H1 (cell line): ENCODE results near the gene APOL4. TPM values are rescaled to one million over a fixed set of nuclear protein-coding genes. Genes with fewer than 3 reads are reported as not detected.
"Not testable (repeated sequence)": the region's sequence is repeated elsewhere in the genome, so short reads cannot be mapped to it uniquely, and the experiment has no call there.

Experiments
- CTCF ChIA-PET: fragments of 300-600 bp; sonication (Branson Sonifier 250); formaldehyde crosslinking; loops from one replicate; lab custom pipeline; 2021; ENCODE audit not compliant: partially characterized antibody; lab: Charles Lee
- POLR2A ChIA-PET: fragments of 300-600 bp; sonication (Branson Sonifier 250); formaldehyde crosslinking; loops from one replicate; lab custom pipeline; 2021; ENCODE audit warnings: inconsistent platforms; ENCODE audit not compliant: partially characterized antibody; lab: Charles Lee
- DNase-seq, 2 experiments: peaks; one replicate each; pipeline versions ENCODE4 v3.0.0 to v3.0.0-alpha.2; 2010 to 2022; ENCODE audit warnings: low spot score in 2 of 2, low read depth in 1 of 2, mixed read lengths in 1 of 2
- FAIRE-seq: peaks from 2 replicates; lab custom pipeline; 2011; peaks lifted over from hg19 to GRCh38; lab: Jason Lieb, UNC
- H2AFZ ChIP-seq: 2 replicates; pipeline ENCODE4 v1.8.1; 2012; ENCODE audit warnings: low read length, inconsistent platforms
- H2AK5ac ChIP-seq: 2 replicates; pipeline ENCODE4 v1.6.1; 2013; ENCODE audit warnings: low read depth, low read length
- H2BK120ac ChIP-seq: replicated peaks from 2 replicates; pipeline ENCODE3; 2013; ENCODE audit warnings: low read depth, low read length, inconsistent platforms
- H2BK12ac ChIP-seq: 2 replicates; pipeline ENCODE4 v1.6.1; 2013; ENCODE audit warnings: low read depth, low read length
- H2BK15ac ChIP-seq: 2 replicates; pipeline ENCODE4 v1.6.1; 2013; ENCODE audit warnings: low read length
- H2BK20ac ChIP-seq: 2 replicates; pipeline ENCODE4 v1.6.1; 2013; ENCODE audit warnings: low read length
- H2BK5ac ChIP-seq: 2 replicates; pipeline ENCODE4 v1.6.1; 2013; ENCODE audit warnings: low read depth, low read length
- H3K14ac ChIP-seq: 2 replicates; pipeline ENCODE4 v1.6.1; 2013; ENCODE audit warnings: inconsistent platforms; ENCODE audit not compliant: insufficient read length
- H3K18ac ChIP-seq: 2 replicates; pipeline ENCODE4 v1.6.1; 2013; ENCODE audit warnings: low read length; ENCODE audit errors: extremely low read depth
- H3K23ac ChIP-seq: 2 replicates; pipeline ENCODE4 v1.6.1; 2013; ENCODE audit warnings: inconsistent platforms; ENCODE audit not compliant: insufficient read length
- H3K23me2 ChIP-seq: 2 replicates; pipeline ENCODE4 v1.6.1; 2013; ENCODE audit warnings: low read depth, low read length
- H3K27ac ChIP-seq: 2 replicates; pipeline ENCODE4 v1.6.1; 2011; ENCODE audit warnings: low read depth, low read length, inconsistent platforms
- H3K27me3 ChIP-seq, 4 experiments: replicated peaks in 1 of 4; 1 replicate in 1 of 4; 2 replicates in 3 of 4; pipeline versions ENCODE4 v1.6.1 to v1.8.1; 2011 to 2013; ENCODE audit warnings: low read length in 3 of 4, mild to moderate bottlenecking in 3 of 4, inconsistent platforms in 2 of 4, mixed read lengths in 2 of 4, moderate library complexity in 1 of 4; ENCODE audit not compliant: control insufficient read depth in 3 of 4, insufficient read depth in 3 of 4; ENCODE audit errors: extremely low read depth in 1 of 4
- H3K36me3 ChIP-seq, 4 experiments: 2 replicates each; pipeline versions ENCODE4 v1.6.1 to v1.8.1; 2011 to 2013; ENCODE audit warnings: mild to moderate bottlenecking in 4 of 4, low read length in 3 of 4, moderate library complexity in 2 of 4, control low read depth in 1 of 4, inconsistent platforms in 1 of 4; ENCODE audit not compliant: insufficient read depth in 4 of 4, control insufficient read depth in 2 of 4
- H3K4ac ChIP-seq: replicated peaks from 2 replicates; pipeline ENCODE3; 2013; ENCODE audit warnings: low read length, low read depth, mixed read lengths, inconsistent platforms; ENCODE audit not compliant: insufficient read length
- H3K4me1 ChIP-seq, 4 experiments: replicated peaks in 1 of 4; 1 replicate in 1 of 4; 2 replicates in 3 of 4; pipeline versions ENCODE4 v1.6.1 to v1.8.1; 2011 to 2013; ENCODE audit warnings: low read length in 3 of 4, inconsistent platforms in 2 of 4, mixed read lengths in 1 of 4; ENCODE audit not compliant: insufficient read depth in 4 of 4, control insufficient read depth in 3 of 4
- H3K4me2 ChIP-seq, 2 experiments: 2 replicates each; pipeline versions ENCODE4 v1.6.1 to v1.8.1; 2011 to 2013; ENCODE audit warnings: low read depth in 2 of 2, low read length in 2 of 2, control low read depth in 1 of 2, inconsistent platforms in 1 of 2, mild to moderate bottlenecking in 1 of 2; ENCODE audit not compliant: insufficient read depth in 1 of 2
- H3K4me3 ChIP-seq, 4 experiments: fragments of 200-600, 300-600 bp in 1 of 4; sonication (generic), shearing (Covaris generic), sonication (Bioruptor Twin) in 1 of 4; 2 replicates each; pipeline versions ENCODE4 v1.5.1 to v1.8.1; 2011 to 2016; ENCODE audit warnings: low read length in 4 of 4, low read depth in 3 of 4, control low read depth in 2 of 4, inconsistent platforms in 2 of 4, mild to moderate bottlenecking in 2 of 4, mixed read lengths in 1 of 4, moderate library complexity in 1 of 4; ENCODE audit not compliant: insufficient read depth in 2 of 4; ENCODE audit errors: extremely low read depth in 1 of 4
- H3K56ac ChIP-seq: replicated peaks from 2 replicates; pipeline ENCODE3; 2013; ENCODE audit warnings: low read depth, mild to moderate bottlenecking, mixed read lengths, low read length, inconsistent platforms; ENCODE audit not compliant: insufficient read length
- H3K79me1 ChIP-seq: 2 replicates; pipeline ENCODE4 v1.6.1; 2013; ENCODE audit warnings: low read depth, low read length, control low read depth
- H3K79me2 ChIP-seq, 2 experiments: 2 replicates each; pipeline versions ENCODE4 v1.6.1 to v1.8.1; 2012 to 2013; ENCODE audit warnings: low read length in 2 of 2, mild to moderate bottlenecking in 2 of 2, inconsistent platforms in 1 of 2; ENCODE audit not compliant: insufficient read depth in 2 of 2, control insufficient read depth in 1 of 2
- H3K9ac ChIP-seq, 4 experiments: replicated peaks in 1 of 4; 1 replicate in 1 of 4; 2 replicates in 3 of 4; pipeline versions ENCODE4 v1.6.1 to v1.8.1; 2011 to 2013; ENCODE audit warnings: low read depth in 3 of 4, low read length in 3 of 4, control low read depth in 2 of 4, mild to moderate bottlenecking in 2 of 4, moderate library complexity in 2 of 4, inconsistent platforms in 1 of 4; ENCODE audit errors: extremely low read depth in 1 of 4
- H3K9me3 ChIP-seq, 2 experiments: 2 replicates each; pipeline versions ENCODE4 v1.6.1 to v1.8.1; 2012 to 2013; ENCODE audit warnings: mild to moderate bottlenecking in 2 of 2, moderate library complexity in 2 of 2, control low read depth in 1 of 2, inconsistent platforms in 1 of 2, low read depth in 1 of 2, low read length in 1 of 2, mixed read lengths in 1 of 2; ENCODE audit not compliant: insufficient read depth in 2 of 2
- H4K20me1 ChIP-seq, 2 experiments: replicated peaks in 1 of 2; 2 replicates each; pipeline versions ENCODE3 to v1.8.1; 2011 to 2013; ENCODE audit warnings: inconsistent platforms in 2 of 2, low read length in 2 of 2, mild to moderate bottlenecking in 1 of 2; ENCODE audit not compliant: insufficient read depth in 2 of 2, control insufficient read depth in 1 of 2
- H4K5ac ChIP-seq: 2 replicates; pipeline ENCODE4 v1.6.1; 2013; ENCODE audit warnings: low read length, low read depth, mixed read lengths, inconsistent platforms; ENCODE audit not compliant: insufficient read length
- H4K8ac ChIP-seq: 2 replicates; pipeline ENCODE4 v1.8.0; 2013; ENCODE audit warnings: mild to moderate bottlenecking, moderate library complexity, low read length, inconsistent platforms; ENCODE audit not compliant: insufficient read depth; ENCODE audit errors: extremely low read depth
- H4K91ac ChIP-seq: replicated peaks from 2 replicates; pipeline ENCODE3; 2013; ENCODE audit warnings: low read length, mixed read lengths, inconsistent platforms; ENCODE audit not compliant: insufficient read length
- WGBS, 2 experiments: shearing (Covaris generic) in 1 of 2; methylation state at CpG; one replicate each; pipeline versions ENCODE4 v1.1.6 to v1.1.7; 2013 to 2015; ENCODE audit warnings: low lambda C conversion rate in 2 of 2, mixed read lengths in 2 of 2, inconsistent platforms in 1 of 2, low coverage in 1 of 2, missing lambda C conversion rate in 1 of 2; ENCODE audit not compliant: insufficient replicate concordance in 2 of 2, insufficient coverage in 1 of 2, insufficient read length in 1 of 2; ENCODE audit errors: extremely low coverage in 1 of 2, missing lambda C conversion rate in 1 of 2; 5-methylcytosine and 5-hydroxymethylcytosine counted together
- polyA plus RNA-seq, 7 experiments: library from polyadenylated mRNA; depleted of rRNA in 3 of 7; stranded (reverse) in 5 of 7; unstranded in 2 of 7; fragments of >200 nt in 5 of 7; fragments of 200-250 nt in 2 of 7; gene quantifications; 1 replicate in 5 of 7; 2 replicates in 1 of 7; 4 replicates in 1 of 7; pipeline versions ENCODE4 v1.2.1 to v1.2.3, GENCODE V29; 2011 to 2013; ENCODE audit warnings: missing spikeins in 2 of 7, mixed read lengths in 2 of 7
- total RNA-seq: library from RNA; stranded (reverse); fragmentation: NEBNext Ultra II Directional; extraction: Animal tissue kit (Norgen Biotek cat#: 25700); gene quantifications from 2 replicates; pipeline ENCODE4 v1.2.1, GENCODE V29; 2021

APOL4 gene
- total and polyA plus RNA-seq, 2 of the 8 experiments (the other 6 are each of a cell fraction or from before 2014, with no cell fraction given): 0.02 TPM; not detected in 1

DNA sequence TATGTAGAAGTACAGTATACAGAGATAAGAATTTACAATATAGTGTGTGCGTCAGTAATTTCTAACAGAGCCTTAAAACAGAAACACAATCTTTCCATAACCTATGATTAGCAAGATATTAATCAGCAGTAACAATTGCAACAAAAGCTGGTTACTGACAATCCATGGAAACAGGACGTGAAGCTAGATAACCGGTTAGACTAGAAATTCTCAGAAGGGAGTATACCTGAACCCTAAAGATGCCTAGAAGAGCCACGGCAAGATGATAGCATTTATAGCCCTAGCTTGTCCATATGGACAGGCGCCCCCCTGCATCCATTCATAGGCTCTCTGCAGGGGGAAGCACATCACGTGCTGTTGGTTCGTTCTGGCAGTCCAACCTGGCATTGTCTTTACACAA lies 1.8 kb upstream of the APOL4 start:
- CTCF ChIA-PET: interaction anchor here (1.3 to 3.1 kb wide), 5 partner anchors 8 to 69 kb away, joined by 3 to 13 read pairs (median 12); partner anchors contain the start of gene APOL2
- H2BK12ac ChIP-seq, H3K14ac ChIP-seq, H2BK120ac ChIP-seq, H3K4me2 ChIP-seq, H3K4me1 ChIP-seq, H3K79me2 ChIP-seq, H2BK15ac ChIP-seq, H4K20me1 ChIP-seq, DNase-seq, H3K79me1 ChIP-seq, H2AK5ac ChIP-seq, H2AFZ ChIP-seq, H4K5ac ChIP-seq, H3K4ac ChIP-seq, H3K23ac ChIP-seq, H4K8ac ChIP-seq, H2BK20ac ChIP-seq, H3K27ac ChIP-seq, H3K27me3 ChIP-seq, H3K9ac ChIP-seq, H2BK5ac ChIP-seq, H4K91ac ChIP-seq, POLR2A ChIA-PET, H3K9me3 ChIP-seq, H3K4me3 ChIP-seq, FAIRE-seq, H3K56ac ChIP-seq, H3K18ac ChIP-seq, H3K23me2 ChIP-seq, H3K36me3 ChIP-seq: not testable (repeated sequence)
- 89% methylated on average over 7 of the region's 7 CpGs; no CpG with 5 or more reads in 1 of the 2 experiments for WGBS, 2 experiments

DNA sequence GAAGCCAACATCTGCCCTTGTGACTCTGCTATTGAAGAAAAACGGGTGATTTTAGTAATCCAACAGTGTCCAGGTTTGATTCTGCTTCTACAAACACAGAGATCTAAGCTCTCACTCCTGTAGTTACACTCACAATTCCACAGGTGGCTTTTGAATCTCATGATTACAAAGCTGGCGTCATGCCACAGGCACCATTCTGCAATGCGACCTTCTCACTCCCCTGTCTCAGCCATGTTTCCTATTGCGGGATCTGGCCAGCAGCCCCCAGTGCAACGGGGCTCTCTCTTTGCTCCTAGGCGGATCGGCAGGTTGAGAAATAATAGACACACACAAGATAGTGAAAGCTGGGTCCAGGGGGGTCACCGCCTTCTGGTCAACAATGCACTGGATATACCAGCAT lies 1.3 kb upstream of the APOL4 start:
- H3K23ac ChIP-seq, H3K18ac ChIP-seq, H4K5ac ChIP-seq, FAIRE-seq, H3K4me2 ChIP-seq, H2BK5ac ChIP-seq, DNase-seq, H4K91ac ChIP-seq, H3K79me1 ChIP-seq, H3K4ac ChIP-seq, H3K14ac ChIP-seq, H2AK5ac ChIP-seq, H3K36me3 ChIP-seq, H3K4me3 ChIP-seq, H2BK12ac ChIP-seq, H3K27me3 ChIP-seq, H2AFZ ChIP-seq, H3K9me3 ChIP-seq, POLR2A ChIA-PET, H3K23me2 ChIP-seq, H3K27ac ChIP-seq, H4K20me1 ChIP-seq, H2BK120ac ChIP-seq, H2BK20ac ChIP-seq, H3K56ac ChIP-seq, H3K4me1 ChIP-seq, H3K9ac ChIP-seq, H2BK15ac ChIP-seq, H3K79me2 ChIP-seq, H4K8ac ChIP-seq: not testable (repeated sequence)
- CTCF ChIA-PET: interaction anchor here (0.6 to 3.1 kb wide), 11 partner anchors 8 to 75 kb away, joined by 3 to 13 read pairs (median 4); partner anchors contain the start of gene APOL2
- 90% methylated on average over 8 of the region's 8 CpGs; no CpG with 5 or more reads in 1 of the 2 experiments for WGBS, 2 experiments
